ENCODE measurements around the gene SCNN1B. TPM values are rescaled to one million over a fixed set of nuclear protein-coding genes. Genes with fewer than 3 reads are reported as not detected.

The SCNN1B gene
- total RNA-seq, result not detected in 2 replicates

GRCh38 chr16:23302045-23302956 is at the start of gene SCNN1B:
TSS of gene SCNN1B (plus strand) at chr16:23302302. CDS start at chr16:23348600, 46,298 bp downstream.

Other genes starting within 250 kb of the SCNN1B start
- 3.0 and 3.1 TPM in 2 replicates for gene USP31, start 152.8 kb upstream of the SCNN1B start, total RNA-seq
- gene SCNN1G, start 119.6 kb upstream of the SCNN1B start, total RNA-seq, result not detected in 2 replicates
- gene COG7, start 150.9 kb downstream of the SCNN1B start, total RNA-seq, result 15.5 and 16.4 TPM in 2 replicates
- gene GGA2, start 208.2 kb downstream of the SCNN1B start, total RNA-seq, result 24.4 and 25.1 TPM in 2 replicates